GM19467 (cell line): ENCODE results near the gene TAX1BP3.
"Not testable (repeated sequence)": the region's sequence is repeated elsewhere in the genome, so short reads cannot be mapped to it uniquely, and the experiment has no call there.

Source experiments
- ATAC-seq: cut with Tn5 transposase; IDR thresholded peaks from one replicate; pipeline ENCODE4 v1.9.1; 2021; ENCODE audit warnings: mild to moderate bottlenecking, moderate library complexity; ENCODE audit not compliant: unreplicated experiment

The TAX1BP3 gene, protein sequence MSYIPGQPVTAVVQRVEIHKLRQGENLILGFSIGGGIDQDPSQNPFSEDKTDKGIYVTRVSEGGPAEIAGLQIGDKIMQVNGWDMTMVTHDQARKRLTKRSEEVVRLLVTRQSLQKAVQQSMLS

GRCh38 chr17:3668279-3669084 lies at the start of gene TAX1BP3, which contains the start of gene EMC6:
Gene TAX1BP3 (minus strand): TSS chr17:3668578. CDS start chr17:3668526, 52 bp downstream.
Gene EMC6 (plus strand): TSS chr17:3668812. CDS start chr17:3669147, 335 bp downstream.
- ATAC-seq: peak; percentile 83

GRCh38 chr17:3715296-3715695 lies 46.9 kb upstream of the TAX1BP3 start:
- no peak for ATAC-seq

DNA sequence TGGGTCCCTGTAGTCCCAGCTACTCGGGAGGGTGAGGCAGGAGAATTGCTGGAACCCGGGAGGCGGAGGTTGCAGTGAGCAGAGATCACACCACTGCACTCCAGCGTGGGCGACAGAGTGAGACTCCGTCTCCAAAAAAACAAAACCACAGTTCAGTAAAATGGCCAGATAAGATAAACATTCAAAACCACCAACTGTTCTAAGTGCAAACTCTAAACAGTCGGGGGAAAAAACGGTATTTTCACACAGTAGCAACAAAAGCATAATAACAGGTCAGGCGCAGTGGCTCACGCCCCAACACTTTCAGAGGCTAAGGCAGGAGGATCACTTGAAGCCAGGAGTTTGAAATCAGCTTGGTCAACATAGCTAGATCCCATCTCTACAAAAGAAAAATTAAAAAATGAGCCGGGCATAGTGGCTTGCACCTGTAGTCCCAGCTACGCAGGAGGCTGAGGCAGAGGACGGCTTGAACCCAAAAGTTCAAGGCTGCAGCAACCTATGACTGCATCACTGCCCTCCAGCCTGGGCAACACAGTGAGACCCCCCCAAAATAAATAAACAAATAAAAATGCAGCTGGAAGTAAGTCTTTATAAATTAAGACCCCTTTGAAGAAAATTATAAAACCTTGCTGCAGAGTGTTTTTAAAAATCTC lies 44.6 kb upstream of the TAX1BP3 start:
- ATAC-seq: no peak

DNA sequence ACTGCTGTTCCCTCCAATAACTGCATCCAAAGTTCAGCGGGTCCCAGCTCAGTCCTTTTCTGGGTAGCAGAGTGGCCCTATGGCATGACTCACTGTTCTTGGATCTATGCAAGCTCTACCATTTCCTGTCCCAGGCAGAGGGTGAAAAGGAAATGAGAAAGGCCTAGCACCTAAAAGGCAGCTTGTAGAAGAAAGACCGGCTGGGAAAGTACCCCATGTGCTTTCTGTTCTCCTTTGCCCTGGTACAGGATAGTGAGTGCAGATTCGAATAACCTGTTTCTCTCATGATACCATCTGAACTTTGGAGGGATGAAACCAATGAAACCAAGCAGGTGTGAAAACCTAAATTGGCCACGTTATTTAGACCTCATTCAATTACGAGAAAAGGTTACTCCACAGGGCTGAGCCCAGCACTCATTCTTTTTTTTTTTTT lies 42.6 kb upstream of the TAX1BP3 start:
- peak; percentile 87 for ATAC-seq

GRCh38 chr17:3708366-3708765 lies 40.0 kb upstream of the TAX1BP3 start:
- ATAC-seq: no peak

- not testable (repeated sequence) for ATAC-seq
These were observed 37.3 kb upstream of the TAX1BP3 start for GRCh38 chr17:3705718-3705984.

GRCh38 chr17:3704931-3705717 lies 36.7 kb upstream of the TAX1BP3 start:
- no peak for ATAC-seq

- not testable (repeated sequence) for ATAC-seq
These were observed 33.7 kb upstream of the TAX1BP3 start for GRCh38 chr17:3702041-3702539.

- ATAC-seq: no peak
These were observed 31.6 kb upstream of the TAX1BP3 start for GRCh38 chr17:3699951-3700350.

- ATAC-seq: no peak
These were observed 29.8 kb upstream of the TAX1BP3 start for GRCh38 chr17:3698139-3698538.

DNA sequence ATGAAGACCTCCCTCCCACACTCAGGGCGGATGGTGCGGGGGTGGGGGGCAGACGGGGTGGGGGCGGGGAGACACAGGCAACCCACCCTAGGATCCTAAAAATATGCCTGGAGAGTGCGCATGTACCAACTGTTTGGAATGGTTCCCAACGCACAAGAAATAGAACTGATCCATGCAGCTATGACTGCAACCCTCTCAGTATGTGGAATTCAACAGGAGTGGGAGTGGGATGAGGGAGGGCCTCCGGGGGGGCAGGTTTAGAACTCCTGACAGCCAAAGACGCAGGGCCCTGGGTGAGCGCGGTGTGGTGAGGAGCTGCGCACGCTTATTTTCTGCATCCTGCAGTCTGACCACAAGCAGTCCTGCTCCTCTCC lies 28.7 kb upstream of the TAX1BP3 start:
- ATAC-seq: no peak

DNA sequence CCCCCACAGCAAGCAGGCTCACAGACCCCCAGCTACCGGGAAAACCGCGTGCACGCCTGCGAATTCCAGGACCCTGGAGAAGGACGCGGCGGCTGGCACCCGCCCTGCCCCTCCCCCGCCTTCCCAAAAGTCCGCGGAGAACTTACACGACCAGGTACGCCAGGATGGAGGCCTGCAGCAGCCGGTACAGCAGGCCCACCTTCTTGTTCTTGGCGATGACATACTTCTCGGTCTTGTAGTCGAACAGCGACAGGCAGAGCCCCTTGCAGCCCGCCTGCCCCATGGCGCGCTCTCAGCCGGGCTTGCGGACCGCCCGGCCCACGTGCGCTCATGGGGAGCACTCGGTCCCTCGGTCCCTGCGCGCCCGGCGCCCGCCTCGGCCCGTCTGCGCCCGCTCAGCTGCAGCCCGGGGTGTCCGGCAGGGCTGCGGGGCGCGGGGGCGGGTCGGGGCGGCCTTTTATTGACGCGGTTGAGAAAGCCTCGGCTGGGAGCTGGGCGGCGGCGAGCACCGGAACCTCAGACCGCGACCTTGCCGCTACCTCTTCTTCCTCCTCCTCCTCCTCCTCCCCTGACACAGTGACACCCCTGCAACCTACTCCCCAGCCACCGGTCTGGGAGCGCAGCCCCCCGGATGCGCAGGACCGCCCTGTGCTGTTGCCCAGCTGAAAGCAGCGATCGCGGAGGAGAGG lies 27.5 kb upstream of the TAX1BP3 start, which contains the start of gene P2RX5:
TSS of gene P2RX5 (minus strand) at position 433 of the 689 bp plus-strand sequence. CDS start at position 283, 150 bp downstream.
- no peak for ATAC-seq

GRCh38 chr17:3695129-3695722 lies 26.8 kb upstream of the TAX1BP3 start:
- no peak for ATAC-seq

GRCh38 chr17:3693829-3694231 lies 25.5 kb upstream of the TAX1BP3 start:
- no peak for ATAC-seq

DNA sequence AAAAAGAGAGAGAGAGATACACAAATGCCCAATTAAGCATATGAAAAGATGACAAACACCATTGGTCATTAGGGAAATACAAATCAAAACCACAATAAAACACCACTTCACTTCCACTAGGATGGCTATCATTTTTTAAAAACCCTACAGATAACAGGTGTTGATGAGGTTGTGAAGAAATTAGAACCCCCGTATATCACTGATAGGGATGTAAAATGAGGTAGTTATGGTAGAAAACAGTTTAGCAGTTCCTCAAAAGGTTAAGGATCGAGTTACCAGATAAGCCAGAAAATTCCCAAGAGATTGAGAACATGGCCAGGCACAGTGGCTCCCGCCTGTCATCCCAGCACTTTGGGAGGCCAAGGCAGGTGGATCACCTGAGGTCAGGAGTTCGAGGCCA lies 24.8 kb upstream of the TAX1BP3 start:
- ATAC-seq: no peak

DNA sequence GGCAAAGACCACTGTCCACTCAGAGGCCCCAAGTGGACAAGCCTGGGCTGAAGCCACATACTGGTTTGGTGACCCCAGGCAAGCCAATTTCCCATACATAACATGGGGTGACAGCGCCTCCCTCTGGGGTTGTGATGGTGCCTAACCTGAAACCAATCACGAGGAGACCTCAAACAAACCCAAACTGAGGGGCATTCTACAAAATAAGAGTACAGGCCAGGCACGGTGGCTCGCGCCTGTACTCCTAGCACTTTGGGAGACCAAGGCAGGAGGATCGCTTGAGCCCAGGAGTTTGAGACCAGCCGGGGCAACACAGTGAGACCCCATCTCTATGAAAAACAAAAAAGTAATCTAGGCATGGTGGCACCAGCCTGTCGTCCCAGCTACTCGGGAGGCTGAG lies 24.0 kb upstream of the TAX1BP3 start:
- ATAC-seq: no peak

DNA sequence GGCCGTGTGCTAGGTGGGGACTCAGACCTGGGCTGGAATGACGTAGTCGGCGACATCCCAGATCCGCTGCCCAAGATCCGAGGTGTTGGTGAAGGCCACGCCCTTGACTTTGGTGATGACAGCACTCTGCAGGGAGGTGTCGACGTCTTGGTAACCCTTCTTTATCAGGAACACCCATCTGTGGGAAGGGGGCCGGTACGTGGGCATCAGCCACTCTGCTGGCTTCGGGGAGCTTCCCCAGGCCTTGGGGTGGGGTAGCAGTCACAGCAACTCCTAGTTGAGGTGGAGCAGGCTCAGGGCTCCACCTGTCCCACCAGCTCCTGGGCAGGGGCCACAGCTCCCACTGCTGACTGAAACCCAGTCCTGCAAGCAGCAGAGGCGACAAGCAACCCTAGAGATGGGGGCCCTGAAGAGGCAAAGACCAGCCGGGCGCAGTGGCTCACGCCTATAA lies 23.3 kb upstream of the TAX1BP3 start:
- no peak for ATAC-seq

GRCh38 chr17:3690094-3690715 lies 21.8 kb upstream of the TAX1BP3 start:
- no peak for ATAC-seq

DNA sequence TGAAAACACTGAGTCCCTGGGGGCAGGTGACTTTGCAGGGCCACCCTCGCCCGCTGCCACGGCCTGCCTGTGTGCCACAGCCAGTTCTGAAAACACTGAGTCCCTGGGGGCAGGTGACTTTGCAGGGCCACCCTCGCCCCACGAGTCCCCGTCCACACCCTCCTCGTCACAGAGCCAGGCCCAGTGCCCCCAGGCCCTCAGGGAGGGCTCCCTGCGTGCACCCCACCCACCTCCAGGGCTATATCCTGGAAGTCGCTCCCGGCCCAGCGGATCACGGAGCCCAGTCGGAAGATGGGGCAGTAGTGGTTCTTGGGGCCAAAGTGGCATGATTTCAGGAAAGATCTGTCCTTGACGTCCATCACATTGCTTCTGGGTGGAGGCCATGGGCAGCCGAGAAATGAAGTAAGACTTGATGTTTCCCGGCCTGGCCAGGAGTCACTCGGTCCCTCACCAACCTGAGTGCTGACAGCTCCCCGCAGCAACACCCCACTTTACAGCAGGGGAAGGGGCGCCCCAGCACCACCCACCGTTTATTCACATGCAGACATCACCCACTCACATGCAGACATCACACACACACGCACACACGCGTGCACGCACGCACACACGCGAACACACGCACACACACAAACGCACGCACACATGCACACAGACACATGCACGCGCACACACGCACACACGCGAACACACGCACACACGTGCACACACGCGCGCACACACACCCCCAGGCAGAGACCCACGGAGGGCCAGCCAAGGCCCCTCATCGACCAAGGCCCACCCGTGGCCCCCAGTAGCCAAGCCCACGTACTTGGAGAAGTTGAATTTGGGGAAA lies 21.1 kb upstream of the TAX1BP3 start:
- no peak for ATAC-seq
